ENCODE data around the gene MT1E.

GRCh38 chr16:56614549-56614991, 11.0 kb upstream of the MT1E start:
- TF ChIP-seq POLR2AphosphoS5 (IDR thresholded peaks at IDR 0.05) (no peak), EZH2 (IDR thresholded peaks at IDR 0.05; ENCODE audit: borderline replicate concordance, insufficient read depth, low read length, poor library complexity, severe bottlenecking) (no peak), CTCF (IDR thresholded peaks at IDR 0.05; ENCODE audit: poor library complexity, severe bottlenecking) (no peak), REST (IDR thresholded peaks at IDR 0.05; ENCODE audit: borderline replicate concordance) (no peak), RAD21 (conservative IDR thresholded peaks at IDR 0.05) (no peak)
